K562 (cell line): ENCODE measurements around the gene MRPL3. TPM values are rescaled to one million over a fixed set of nuclear protein-coding genes. Genes with fewer than 3 reads are reported as not detected.

Experiments used
- ATF7 ChIP-seq: fragments of 450-650 bp; IDR thresholded peaks from 2 replicates; pipeline ENCODE4 v1.7.1; 2014; ENCODE audit warnings: mild to moderate bottlenecking, moderate library complexity
- CUX1 ChIP-seq: fragments of 200-800 bp; sonication (Bioruptor generic); IDR thresholded peaks from 2 replicates; pipeline ENCODE4 v1.6.1; 2016; ENCODE audit warnings: missing genetic modification characterization, missing compliant biosample characterization
- GABPB1 ChIP-seq: sonication (generic); formaldehyde crosslinking; IDR thresholded peaks from 2 replicates; pipeline ENCODE4 v1.8.0; 2022; ENCODE audit warnings: mild to moderate bottlenecking, missing genetic modification reagents
- GMEB1 ChIP-seq: fragments of 250-450 bp; sonication (Bioruptor Pico); IDR thresholded peaks from 2 replicates; pipeline ENCODE4 v1.4.0; 2020; ENCODE audit warnings: mild to moderate bottlenecking
- HMGN3 ChIP-seq: IDR thresholded peaks from 2 replicates; pipeline ENCODE4 v1.6.1; 2011; ENCODE audit warnings: borderline replicate concordance, low read depth, mild to moderate bottlenecking, mixed read lengths, low read length; ENCODE audit not compliant: insufficient read length; ENCODE audit errors: extremely low read depth
- KAT2B ChIP-seq: IDR thresholded peaks from one replicate; pipeline ENCODE4 v1.6.1; 2012; ENCODE audit warnings: low read depth, mild to moderate bottlenecking, control low read depth, inconsistent platforms, low read length, moderate library complexity
- MECOM ChIP-seq: fragments of 250-450 bp; sonication (Bioruptor Pico); IDR thresholded peaks from 2 replicates; pipeline ENCODE4 v1.8.0; 2022; ENCODE audit warnings: inconsistent platforms
- MEIS2 ChIP-seq: fragments of 450-650 bp; IDR thresholded peaks from 2 replicates; pipeline ENCODE4 v1.6.1; 2014; ENCODE audit warnings: mild to moderate bottlenecking; ENCODE audit not compliant: partially characterized antibody
- MYBL2 ChIP-seq, 2 experiments: fragments of 450-650 bp in 1 of 2; sonication (generic) in 1 of 2; formaldehyde crosslinking in 1 of 2; IDR thresholded peaks; 2 replicates each; pipeline versions ENCODE4 v1.6.1 to v1.8.1; 2017 to 2022; ENCODE audit warnings: borderline replicate concordance in 1 of 2, inconsistent platforms in 1 of 2, low read depth in 1 of 2, mild to moderate bottlenecking in 1 of 2, missing genetic modification reagents in 1 of 2, moderate library complexity in 1 of 2
- NR4A1 ChIP-seq, 2 experiments: fragments of 250-450 bp in 1 of 2; fragments of 450-650 bp in 1 of 2; sonication (Bioruptor Pico) in 1 of 2; IDR thresholded peaks; 2 replicates each; pipeline versions ENCODE4 v1.4.0 to v1.6.1; 2016 to 2020; ENCODE audit warnings: mild to moderate bottlenecking in 2 of 2, missing compliant biosample characterization in 1 of 2, missing genetic modification characterization in 1 of 2, moderate library complexity in 1 of 2
- PTBP1 ChIP-seq: fragments of 200-400 bp; formaldehyde crosslinking; IDR thresholded peaks from 2 replicates; pipeline ENCODE4 v1.6.1; 2017; ENCODE audit warnings: low read depth, low read length
- TCF7 ChIP-seq: sonication (generic); IDR thresholded peaks from 2 replicates; pipeline ENCODE4 v1.6.1; 2016; ENCODE audit warnings: antibody characterized with exemption, borderline replicate concordance
- XRCC5 ChIP-seq: fragments of 200-400 bp; formaldehyde crosslinking; IDR thresholded peaks from 2 replicates; pipeline ENCODE4 v1.6.1; 2017; ENCODE audit warnings: low read depth, mild to moderate bottlenecking, low read length
- ZBTB26 ChIP-seq: fragments of 450-650 bp; formaldehyde crosslinking; IDR thresholded peaks from 2 replicates; pipeline ENCODE4 v1.4.0; 2022; ENCODE audit warnings: missing genetic modification characterization
- ZNF140 ChIP-seq: fragments of 250-450 bp; sonication (Bioruptor Pico); IDR thresholded peaks from 2 replicates; pipeline ENCODE4 v1.8.0; 2021; ENCODE audit warnings: moderate library complexity, mild to moderate bottlenecking, inconsistent platforms
- ZNF263 ChIP-seq: sonication (generic); formaldehyde crosslinking; IDR thresholded peaks from 2 replicates; pipeline ENCODE4 v1.8.0; 2022; ENCODE audit warnings: mild to moderate bottlenecking, missing genetic modification reagents, borderline replicate concordance
- ZNF347 ChIP-seq: fragments of 450-650 bp; formaldehyde crosslinking; IDR thresholded peaks from 2 replicates; pipeline ENCODE4 v1.4.0; 2020; ENCODE audit warnings: low read depth, mild to moderate bottlenecking, moderate library complexity
- polyA plus RNA-seq, 8 experiments: library from polyadenylated mRNA; depleted of rRNA in 4 of 8; stranded (reverse) in 5 of 8; unstranded in 3 of 8; fragments of >200 nt; fragmentation: Nextera tagmentation in 2 of 8; fragmentation: Illumina TruSeq in 1 of 8; extraction: Ambion mirVana in 2 of 8; extraction: Trizol in 1 of 8; gene quantifications; 2 replicates each; pipeline versions ENCODE4 v1.2.1 to v1.2.3, GENCODE V29; 2011 to 2014; ENCODE audit warnings: inconsistent platforms in 1 of 8, missing spikeins in 1 of 8
- total RNA-seq, 7 experiments: library from RNA; depleted of rRNA in 6 of 7; stranded (reverse); fragments of >200 nt in 6 of 7; fragmentation: Illumina TruSeq in 2 of 7; extraction: Trizol in 2 of 7; gene quantifications; 2 replicates each; pipeline versions ENCODE4 v1.2.1 to v1.2.3, GENCODE V29; 2011 to 2021; ENCODE audit warnings: low replicate concordance in 1 of 7

The MRPL3 gene
- total and polyA plus RNA-seq, 9 of the 15 experiments (the other 6 are each of a cell fraction or from before 2014, with no cell fraction given): 81.7 to 340 (median 190) TPM

DNA sequence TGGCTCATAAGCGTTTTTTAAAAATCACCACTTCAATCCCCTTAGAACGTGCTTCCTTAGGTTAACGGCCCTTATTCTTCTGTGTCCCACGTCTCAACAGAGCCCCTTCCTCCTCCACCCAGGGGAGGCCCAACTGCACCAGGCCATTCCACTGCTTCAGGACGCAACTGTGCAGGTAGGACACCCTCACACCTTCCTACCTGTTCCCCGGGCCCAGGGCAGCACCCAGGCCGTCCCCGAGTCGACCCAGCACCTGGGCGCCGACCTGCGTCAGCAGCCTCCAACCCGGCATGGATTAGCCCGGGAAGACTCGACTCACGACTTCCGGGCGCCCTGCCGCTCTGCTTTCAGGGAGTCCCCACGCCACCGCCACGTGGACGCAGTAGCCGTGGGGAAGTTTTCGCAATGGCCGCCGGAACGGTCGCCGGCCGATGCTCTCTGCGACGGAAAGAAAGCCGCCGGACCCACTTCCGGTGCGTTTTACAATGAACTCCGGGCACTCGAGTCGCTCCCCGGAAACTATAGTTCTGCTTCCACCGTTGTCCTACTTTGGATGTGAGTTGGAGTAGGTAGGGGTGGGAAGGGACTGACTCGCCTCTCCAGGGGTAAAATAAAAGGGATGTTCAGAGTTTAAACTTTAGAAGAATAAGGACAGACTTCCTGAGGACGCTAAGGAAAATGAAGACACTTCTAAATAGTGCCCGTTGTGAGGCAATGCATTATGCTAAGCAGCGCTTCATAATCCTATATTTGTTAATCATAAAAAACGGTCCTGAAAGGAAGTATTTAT lies at the start of gene MRPL3 (continued):
- 0 out of 2 replicates have a peak, but pooled peaks have one; percentile 82 for TF ChIP-seq XRCC5
- no peak for TF ChIP-seq ZNF347
- no peak for TF ChIP-seq NR4A1 (CRISPR knock-in tag; IDR thresholded peaks at IDR 0.05)
- no peak for TF ChIP-seq NR4A1 (tag; IDR thresholded peaks at IDR 0.05)
- TF ChIP-seq KAT2B: no peak
- peak; percentile 98 for TF ChIP-seq GABPB1 (CRISPR knock-in tag)
- peak; percentile 49; the same call in 1 of the 2 replicates for TF ChIP-seq ATF7
- TF ChIP-seq HMGN3: peak; percentile 30
- TF ChIP-seq ZNF140 (CRISPR knock-in tag): no peak
- 0 out of 2 replicates have a peak, but pooled peaks have one; percentile 63 for TF ChIP-seq CUX1 (CRISPR knock-in tag)
- no peak for TF ChIP-seq MECOM (CRISPR knock-in tag)
- TF ChIP-seq MYBL2 (IDR thresholded peaks at IDR 0.05; ENCODE audit: low read depth): no peak
- TF ChIP-seq MYBL2 (CRISPR knock-in tag; IDR thresholded peaks at IDR 0.05; ENCODE audit: borderline replicate concordance): no peak
- no peak for TF ChIP-seq ZBTB26 (CRISPR knock-in tag)
- TF ChIP-seq ZNF263 (CRISPR knock-in tag): no peak
- TF ChIP-seq PTBP1: no peak
- no peak for TF ChIP-seq MEIS2
- 0 out of 2 replicates have a peak, but pooled peaks have one; percentile 36 for TF ChIP-seq GMEB1 (CRISPR knock-in tag)
- no peak for TF ChIP-seq TCF7
